OCI-M1 (cell line): ENCODE measurements around the gene TBC1D10B.
"Not testable (repeated sequence)": the region's sequence is repeated elsewhere in the genome, so short reads cannot be mapped to it uniquely, and the experiment has no call there.

ENCODE experiments used
- DNase-seq: peaks from one replicate; lab custom pipeline; 2025; lab: John Stamatoyannopoulos, UW

The TBC1D10B gene

DNA sequence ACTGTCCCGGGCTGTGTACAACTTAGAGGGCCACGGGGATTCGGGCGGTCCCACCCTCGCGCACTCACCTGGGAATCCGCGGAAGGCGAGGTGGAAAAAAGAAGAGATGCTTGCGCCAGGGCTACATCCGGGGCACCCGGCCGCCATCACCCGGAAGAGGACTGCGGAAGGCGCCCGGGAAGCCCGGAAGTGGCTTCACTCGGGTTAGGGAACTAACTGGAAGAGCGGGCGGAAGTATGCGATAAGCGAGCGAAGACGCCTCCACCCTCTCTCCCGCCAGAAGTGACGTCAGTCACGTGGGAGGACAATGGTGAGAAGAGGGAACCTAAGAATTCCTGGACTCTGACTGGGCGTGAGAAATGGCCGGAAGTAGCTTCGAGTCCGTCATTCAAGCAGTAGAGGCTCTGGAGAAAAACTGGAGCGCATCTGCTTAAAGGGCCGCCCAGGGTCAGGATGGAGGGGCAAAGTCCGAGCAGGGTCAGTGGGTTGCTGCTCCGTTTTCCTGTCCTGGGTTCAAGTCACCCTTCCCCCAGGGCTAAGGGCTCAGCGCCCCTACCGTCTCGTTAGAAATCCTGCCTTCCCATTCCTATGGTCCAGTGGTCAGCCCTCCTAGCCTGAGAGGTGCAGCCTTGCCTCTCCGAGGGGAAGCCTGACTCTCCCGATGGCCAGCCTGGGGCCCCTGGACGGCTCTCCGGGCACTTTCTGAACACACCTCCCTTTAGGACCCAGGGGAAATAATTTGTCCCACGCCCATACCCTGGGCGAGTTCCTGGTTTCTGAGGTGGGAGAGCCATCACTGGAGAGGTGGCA is 14.9 kb downstream of the TBC1D10B start, which contains the start of gene CD2BP2:
Gene CD2BP2 (minus strand): TSS at position 165 of the 810 bp plus-strand sequence. CDS start 627 bp downstream, outside the sequence.
- DNase-seq = peak; percentile 99

DNA sequence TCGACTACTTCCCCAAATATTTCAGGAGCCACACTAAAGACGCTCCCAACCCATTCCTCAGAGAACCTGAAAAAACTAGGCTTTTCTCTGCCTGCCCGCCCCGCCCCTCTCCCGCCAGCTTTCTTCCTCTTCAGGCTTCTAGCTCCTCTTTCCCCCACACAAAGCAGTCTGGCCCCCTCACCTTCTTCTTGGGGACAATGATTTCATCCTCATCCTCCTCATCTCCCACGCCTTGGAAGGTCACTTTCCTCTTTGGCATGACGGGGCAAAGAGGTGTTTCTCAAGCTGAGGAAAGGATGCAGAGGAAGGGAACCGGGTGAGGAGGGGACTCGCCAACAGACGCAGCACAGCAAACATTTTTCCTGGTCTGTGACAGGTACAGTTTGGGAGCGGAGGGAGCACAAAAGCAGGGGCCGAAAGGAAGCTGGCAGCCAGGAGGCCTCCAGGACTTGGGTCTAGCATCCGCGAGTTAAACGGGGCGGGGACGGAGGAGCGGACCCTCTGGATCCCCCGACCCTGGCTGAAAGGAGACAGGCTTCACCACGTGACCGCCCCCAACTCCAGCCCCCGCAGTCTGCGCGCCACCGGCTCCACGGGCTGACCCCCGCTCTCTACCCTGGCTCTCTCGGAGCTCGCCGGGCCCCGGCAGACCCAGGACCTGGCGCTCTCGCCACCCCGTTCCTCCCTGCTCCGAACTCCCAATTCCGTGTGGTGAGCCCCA is 15.7 kb downstream of the TBC1D10B start:
- peak; percentile 52 for DNase-seq

- no peak for DNase-seq
These were observed 16.7 kb downstream of the TBC1D10B start for GRCh38 chr16:30353438-30354129.

DNA sequence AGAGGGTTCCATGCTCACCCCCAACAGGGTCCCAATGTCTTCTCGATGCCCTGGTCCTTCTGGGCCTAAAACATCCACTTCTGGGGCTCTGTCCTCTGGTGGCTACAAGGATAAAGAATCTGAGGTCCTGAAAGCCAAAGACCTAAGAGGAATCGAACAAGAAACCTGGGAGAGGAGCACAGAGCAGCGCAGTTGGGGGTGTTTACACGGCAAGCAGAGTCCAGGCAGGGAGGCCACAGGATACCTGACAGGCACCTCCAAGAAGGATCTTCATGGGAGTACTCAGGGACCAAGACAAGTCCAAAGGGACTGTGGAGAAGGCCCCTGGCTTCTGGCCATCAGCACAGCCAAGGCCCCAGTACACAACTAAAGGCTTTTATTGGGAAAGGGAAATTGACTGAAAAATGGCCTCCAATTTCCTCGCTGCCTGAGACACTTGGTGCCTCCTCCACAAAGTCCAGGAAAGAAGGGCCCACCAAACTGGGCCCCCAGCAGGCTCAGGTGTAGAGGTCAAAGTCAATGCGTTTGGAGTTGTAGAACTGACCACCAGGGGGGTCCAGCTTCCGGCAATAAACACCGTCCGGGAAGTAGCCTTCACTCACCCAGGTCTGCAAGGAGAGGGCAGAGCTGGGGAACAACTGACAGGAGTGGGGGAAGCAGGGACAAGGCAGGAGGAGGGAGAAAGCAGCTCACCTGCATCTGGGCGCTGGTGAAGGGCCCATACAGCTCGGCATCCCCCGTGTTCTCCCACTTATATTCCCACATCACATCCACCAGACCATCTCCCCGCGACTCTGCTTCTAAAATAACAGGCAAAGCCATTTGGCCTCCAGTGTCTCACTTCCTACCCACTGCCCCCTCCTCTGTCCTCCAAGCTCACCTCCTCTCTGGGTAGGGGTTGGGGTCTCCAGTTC is 17.5 kb downstream of the TBC1D10B start:
- no peak for DNase-seq

DNA sequence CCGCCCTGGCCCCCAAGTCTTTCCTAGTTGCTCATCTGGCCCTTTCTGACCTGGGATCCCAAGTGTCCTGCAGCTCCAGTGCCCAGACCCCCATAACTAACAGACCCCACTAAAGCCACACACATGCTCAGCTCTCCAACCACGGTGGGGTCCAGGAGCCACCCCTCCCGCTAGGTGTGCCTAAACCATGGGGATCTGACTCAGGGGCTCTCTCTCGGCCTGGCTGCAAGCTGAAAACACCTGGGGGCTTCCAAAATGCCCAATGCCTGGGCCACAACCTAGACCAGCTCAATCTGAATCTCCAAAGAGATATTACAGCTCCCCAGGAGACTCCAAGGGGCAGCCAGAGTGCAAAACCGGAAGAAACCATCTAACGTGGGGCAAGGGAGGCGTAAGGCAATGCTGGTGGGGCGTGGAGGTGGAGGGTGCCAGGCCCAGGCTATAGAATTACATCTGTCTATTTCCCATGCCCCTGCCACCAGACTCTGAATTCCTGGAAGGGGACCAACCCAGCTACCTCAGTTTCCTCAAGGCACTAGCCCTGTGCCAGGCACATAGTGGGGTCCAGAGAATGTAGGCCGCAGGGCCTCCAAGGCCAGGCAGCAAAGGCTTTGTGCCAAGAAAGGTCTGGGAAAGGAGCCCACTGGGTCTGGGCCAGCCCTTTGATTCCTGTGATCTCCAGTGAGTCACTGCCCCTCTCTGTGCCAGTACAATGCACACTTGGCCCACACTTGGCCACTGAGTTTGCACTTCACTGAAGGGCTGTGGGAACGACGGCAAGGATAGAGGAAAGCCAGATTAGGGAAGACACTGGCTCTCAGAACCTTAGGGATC is 18.5 kb downstream of the TBC1D10B start:
- DNase-seq = no peak

DNA sequence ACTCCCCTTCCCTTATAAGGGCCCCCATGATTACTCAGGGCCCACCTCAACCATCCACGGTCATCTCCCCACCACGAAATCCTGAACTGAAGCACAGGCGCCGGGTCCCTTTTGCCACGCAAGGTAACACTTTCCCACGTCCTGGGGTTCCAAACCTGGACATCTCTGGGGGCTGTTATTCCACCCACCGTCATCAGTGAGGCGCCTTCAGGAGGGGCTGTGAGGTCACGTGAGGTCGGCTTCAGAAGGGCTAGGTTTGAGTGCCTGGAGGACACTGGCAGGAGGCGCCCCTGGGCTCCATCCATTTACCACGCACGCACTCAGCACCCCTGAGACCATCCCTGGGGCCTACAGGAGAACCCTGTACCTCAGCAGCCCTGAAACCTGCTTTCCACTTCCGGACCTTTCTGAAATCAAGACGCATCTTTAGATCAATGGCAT is 19.3 kb downstream of the TBC1D10B start:
- no peak for DNase-seq

- no peak for DNase-seq
These were observed 20.0 kb downstream of the TBC1D10B start for GRCh38 chr16:30350134-30350871.

DNA sequence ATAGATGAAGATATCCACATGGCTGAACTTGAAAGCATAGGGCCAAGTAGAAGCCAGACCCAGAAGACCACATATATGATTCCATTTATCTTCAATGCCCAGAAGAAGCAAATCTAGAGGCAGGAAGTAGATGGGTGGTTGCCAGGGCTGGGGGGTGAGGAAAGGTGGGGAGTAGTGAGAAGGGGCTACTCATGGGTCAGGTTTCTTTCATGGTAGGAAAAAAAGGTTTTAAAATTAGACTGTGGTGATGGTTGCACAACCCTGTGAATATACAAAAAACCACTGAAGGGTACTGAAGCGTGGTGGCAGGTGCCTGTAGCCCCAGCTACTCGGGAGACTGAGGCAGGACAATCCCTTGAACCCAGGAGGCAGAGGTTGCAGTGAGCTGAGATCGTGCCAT is 20.6 kb downstream of the TBC1D10B start:
- no peak for DNase-seq

- no peak for DNase-seq
These were observed 21.4 kb downstream of the TBC1D10B start for GRCh38 chr16:30348929-30349328.

- DNase-seq = no peak
These were observed 22.2 kb downstream of the TBC1D10B start for GRCh38 chr16:30348113-30348512.

- DNase-seq = no peak
These were observed 24.0 kb downstream of the TBC1D10B start for GRCh38 chr16:30346286-30346685.

DNA sequence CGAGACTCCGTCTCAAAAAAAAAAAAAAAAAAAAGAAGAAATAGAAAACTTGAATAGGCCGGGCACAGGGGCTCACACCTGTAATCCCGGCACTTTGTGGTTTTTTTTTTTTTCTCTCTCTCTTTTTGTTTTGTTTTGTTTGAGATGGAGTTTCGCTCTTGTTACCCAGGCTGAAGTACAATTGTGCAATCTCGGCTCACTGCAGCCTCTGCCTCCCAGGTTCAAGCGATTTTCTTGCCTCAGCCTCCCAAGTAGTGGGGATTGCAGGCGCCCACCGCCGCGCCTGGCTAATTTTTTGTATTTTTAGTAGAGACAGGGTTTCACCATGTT is 26.8 kb downstream of the TBC1D10B start:
- DNase-seq = not testable (repeated sequence)

DNA sequence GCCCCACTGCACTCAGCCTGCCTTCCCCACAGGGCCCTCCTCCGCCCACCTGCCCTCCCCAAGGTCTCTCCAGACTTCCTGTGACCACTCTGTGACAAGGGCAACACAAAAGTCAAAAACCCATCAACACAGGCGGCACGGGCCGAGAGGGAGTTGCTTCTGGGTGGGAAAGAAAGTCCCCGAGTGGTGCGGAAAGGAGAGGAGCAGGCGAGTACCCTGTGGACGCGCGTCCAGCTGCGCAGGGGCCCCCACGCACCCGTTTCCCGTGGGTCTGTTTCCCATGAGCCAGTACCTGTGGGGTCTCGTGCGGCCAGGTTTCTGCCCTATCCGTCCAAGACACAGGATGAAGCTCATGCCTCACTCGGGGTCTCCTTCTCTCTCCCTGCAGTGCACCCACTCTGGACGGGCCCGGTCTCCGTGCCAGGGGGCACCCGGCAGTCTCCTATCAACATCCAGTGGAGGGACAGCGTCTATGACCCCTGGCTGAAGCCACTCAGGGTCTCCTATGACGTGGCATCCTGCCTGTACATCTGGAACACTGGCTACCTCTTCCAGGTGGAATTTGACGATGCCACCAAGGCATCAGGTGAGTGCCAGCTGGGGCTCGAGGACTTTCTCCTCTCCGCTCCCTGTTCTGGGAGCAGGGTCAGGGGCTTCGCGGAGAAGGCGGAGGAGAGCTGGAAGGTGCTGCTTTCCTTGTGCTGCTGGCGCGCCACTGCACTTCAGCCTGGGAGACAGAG is 27.4 kb downstream of the TBC1D10B start:
- DNase-seq = no peak

GRCh38 chr16:30341971-30342370 is 28.3 kb downstream of the TBC1D10B start:
- not testable (repeated sequence) for DNase-seq

GRCh38 chr16:30340621-30341020 is 29.7 kb downstream of the TBC1D10B start:
- no peak for DNase-seq

GRCh38 chr16:30338715-30339114 is 31.6 kb downstream of the TBC1D10B start:
- DNase-seq = not testable (repeated sequence)

- not testable (repeated sequence) for DNase-seq
These were observed 32.3 kb downstream of the TBC1D10B start for GRCh38 chr16:30337964-30338357.

DNA sequence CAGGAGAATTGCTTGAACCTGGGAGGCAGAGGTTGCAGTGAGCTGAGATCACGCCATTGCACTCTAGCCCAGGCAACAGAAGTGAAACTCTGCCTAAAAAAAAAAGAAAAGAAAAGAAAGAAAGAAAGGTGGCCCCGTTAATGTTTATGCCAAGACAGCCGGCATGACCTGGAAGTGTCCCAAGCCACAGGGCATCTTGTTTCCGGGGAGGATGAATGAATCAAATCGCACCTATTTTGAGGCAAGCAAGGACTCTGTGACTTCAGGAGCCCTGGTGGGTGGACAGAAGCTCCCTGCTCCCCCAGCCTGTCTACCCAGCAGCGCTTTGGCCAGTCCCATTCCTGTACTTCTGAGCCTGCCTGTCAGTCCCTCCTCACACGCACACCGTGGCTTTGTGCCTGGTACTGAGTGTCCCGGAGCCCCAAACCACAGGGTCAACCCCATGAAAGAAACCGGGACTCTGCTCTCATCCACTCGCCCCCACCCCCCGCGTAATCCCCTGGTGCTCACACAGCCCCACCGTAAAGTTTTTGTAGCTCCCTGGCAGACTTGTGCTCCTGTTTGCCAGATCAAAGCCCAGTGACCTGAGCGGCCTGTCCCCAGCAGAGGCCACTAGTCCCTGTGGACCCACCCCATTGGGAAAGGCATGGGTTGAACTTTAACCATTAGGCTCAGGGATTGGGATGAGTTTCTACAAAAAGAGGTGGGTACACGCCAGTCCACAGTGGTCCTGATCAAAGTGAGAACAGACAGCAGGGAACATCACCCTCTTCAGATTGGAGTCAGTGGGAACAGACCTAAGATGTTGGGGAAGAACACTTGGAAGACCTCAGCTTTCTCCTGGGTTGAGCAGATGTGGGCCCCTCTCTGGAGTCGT is 34.5 kb downstream of the TBC1D10B start:
- DNase-seq = no peak
